ENCODE measurements around the gene ADGRD1. TPM values are rescaled to one million over a fixed set of nuclear protein-coding genes. Genes with fewer than 3 reads are reported as not detected.

The ADGRD1 gene
- total RNA-seq, 2 donors from 2014 or later, result not detected

GRCh38 chr12:131004166-131004565 is 50.5 kb downstream of the ADGRD1 start:
- Mint-ChIP-seq H3K4me1 (ENCODE audit: low read depth in 2 of 2) (no peaks in the 10 kb centered on the region), H3K27ac (no peak overlapping the region), H3K9me3 (no peaks in the 10 kb centered on the region), H3K36me3 (no peaks in the 10 kb centered on the region), H3K27me3 (peaks cover 0 to 4% of the 10 kb centered on the region in 2 donors), H3K4me3 (no peak overlapping the region)
- no peak for ATAC-seq
- DNase-seq (ENCODE audit: low spot score), result peak; percentile 49

- ATAC-seq (no peak), DNase-seq (ENCODE audit: low spot score) (peak; percentile 26)
- Mint-ChIP-seq H3K9me3 (no peaks in the 10 kb centered on the region), H3K27ac (no peak overlapping the region), H3K4me3 (no peak overlapping the region), H3K27me3 (no peaks in the 10 kb centered on the region), H3K36me3 (no peaks in the 10 kb centered on the region), H3K4me1 (ENCODE audit: low read depth in 2 of 2) (no peaks in the 10 kb centered on the region)
Observed at GRCh38 chr12:131005161-131006035, 51.7 kb downstream of the ADGRD1 start.

GRCh38 chr12:131006036-131006735 is 52.5 kb downstream of the ADGRD1 start:
- H3K36me3 Mint-ChIP-seq, result no peaks in the 10 kb centered on the region
- no peaks in the 10 kb centered on the region for H3K27me3 Mint-ChIP-seq
- peak; percentile 56 for DNase-seq (ENCODE audit: low spot score)
- H3K4me1 Mint-ChIP-seq (ENCODE audit: low read depth in 2 of 2), result no peaks in the 10 kb centered on the region
- H3K4me3 Mint-ChIP-seq, result no peak overlapping the region
- no peak for ATAC-seq
- no peak overlapping the region for H3K27ac Mint-ChIP-seq
- no peaks in the 10 kb centered on the region for H3K9me3 Mint-ChIP-seq

- no peaks in the 10 kb centered on the region for H3K4me1 Mint-ChIP-seq (ENCODE audit: low read depth in 2 of 2)
- no peaks in the 10 kb centered on the region for H3K9me3 Mint-ChIP-seq
- peak; percentile 58 for DNase-seq (ENCODE audit: low spot score)
- no peak overlapping the region for H3K4me3 Mint-ChIP-seq
- H3K27ac Mint-ChIP-seq, result no peak overlapping the region
- H3K36me3 Mint-ChIP-seq, result no peaks in the 10 kb centered on the region
- no peaks in the 10 kb centered on the region for H3K27me3 Mint-ChIP-seq
- no peak for ATAC-seq
Observed at GRCh38 chr12:131007031-131007739, 53.5 kb downstream of the ADGRD1 start.

GRCh38 chr12:131007740-131008117 is 54.0 kb downstream of the ADGRD1 start:
- Mint-ChIP-seq H3K27ac (no peak overlapping the region), H3K4me3 (no peak overlapping the region), H3K4me1 (ENCODE audit: low read depth in 2 of 2) (no peaks in the 10 kb centered on the region), H3K27me3 (no peaks in the 10 kb centered on the region), H3K9me3 (no peaks in the 10 kb centered on the region), H3K36me3 (no peaks in the 10 kb centered on the region)
- ATAC-seq (no peak), DNase-seq (ENCODE audit: low spot score) (peak; percentile 29)

GRCh38 chr12:131008131-131008912 is 54.6 kb downstream of the ADGRD1 start:
- H3K9me3 Mint-ChIP-seq, result no peaks in the 10 kb centered on the region
- no peak overlapping the region for H3K4me3 Mint-ChIP-seq
- H3K27ac Mint-ChIP-seq, result no peak overlapping the region
- ATAC-seq, result no peak
- H3K27me3 Mint-ChIP-seq, result no peaks in the 10 kb centered on the region
- no peaks in the 10 kb centered on the region for H3K4me1 Mint-ChIP-seq (ENCODE audit: low read depth in 2 of 2)
- DNase-seq (ENCODE audit: low spot score), result peak; percentile 50
- H3K36me3 Mint-ChIP-seq, result no peaks in the 10 kb centered on the region

GRCh38 chr12:131008913-131009270 is 55.2 kb downstream of the ADGRD1 start:
- Mint-ChIP-seq H3K4me3 (no peak overlapping the region), H3K27ac (no peak overlapping the region), H3K36me3 (no peaks in the 10 kb centered on the region), H3K4me1 (ENCODE audit: low read depth in 2 of 2) (no peaks in the 10 kb centered on the region), H3K9me3 (no peaks in the 10 kb centered on the region), H3K27me3 (no peaks in the 10 kb centered on the region)
- DNase-seq (ENCODE audit: low spot score) (peak; percentile 37), ATAC-seq (no peak)

GRCh38 chr12:131009595-131010395 is 56.1 kb downstream of the ADGRD1 start:
- Mint-ChIP-seq H3K27me3 (no peaks in the 10 kb centered on the region), H3K4me3 (no peak overlapping the region), H3K4me1 (ENCODE audit: low read depth in 2 of 2) (no peaks in the 10 kb centered on the region), H3K9me3 (no peaks in the 10 kb centered on the region), H3K36me3 (no peaks in the 10 kb centered on the region), H3K27ac (no peak overlapping the region)
- no peak for ATAC-seq
- DNase-seq (ENCODE audit: low spot score), result peak; percentile 5

- Mint-ChIP-seq H3K4me3 (no peak overlapping the region), H3K27ac (no peak overlapping the region), H3K4me1 (ENCODE audit: low read depth in 2 of 2) (no peaks in the 10 kb centered on the region), H3K27me3 (peaks cover 0 to 7% of the 10 kb centered on the region in 2 donors), H3K36me3 (no peaks in the 10 kb centered on the region), H3K9me3 (no peaks in the 10 kb centered on the region)
- DNase-seq (ENCODE audit: low spot score) (peak; percentile 22), ATAC-seq (no peak)
Observed at GRCh38 chr12:131010396-131011131, 56.9 kb downstream of the ADGRD1 start.

GRCh38 chr12:131011165-131012079 is 57.7 kb downstream of the ADGRD1 start:
- no peaks in the 10 kb centered on the region for H3K36me3 Mint-ChIP-seq

GRCh38 chr12:131012279-131013069 is 58.8 kb downstream of the ADGRD1 start:
- no peak for ATAC-seq
- H3K36me3 Mint-ChIP-seq, result no peaks in the 10 kb centered on the region
- H3K27me3 Mint-ChIP-seq, result peaks cover 0 to 7% of the 10 kb centered on the region in 2 donors
- H3K9me3 Mint-ChIP-seq, result no peaks in the 10 kb centered on the region
- H3K27ac Mint-ChIP-seq, result no peak overlapping the region
- no peak overlapping the region for H3K4me3 Mint-ChIP-seq
- no peaks in the 10 kb centered on the region for H3K4me1 Mint-ChIP-seq (ENCODE audit: low read depth in 2 of 2)
- DNase-seq (ENCODE audit: low spot score), result peak; percentile 34

More at GRCh38 chr12:131011165-131012079, 57.7 kb downstream of the ADGRD1 start:
- Mint-ChIP-seq H3K4me3 (no peak overlapping the region), H3K9me3 (no peaks in the 10 kb centered on the region), H3K4me1 (ENCODE audit: low read depth in 2 of 2) (no peaks in the 10 kb centered on the region), H3K27me3 (peaks cover 0 to 7% of the 10 kb centered on the region in 2 donors), H3K27ac (no peak overlapping the region)
- DNase-seq (ENCODE audit: low spot score) (peak; percentile 40), ATAC-seq (no peak)
